ENCODE results near the gene MRAS. TPM values are rescaled to one million over a fixed set of nuclear protein-coding genes. Genes with fewer than 3 reads are reported as not detected.

The MRAS gene
- total and polyA plus RNA-seq, 2 of the 4 experiments (the other 2 are of a cell fraction) = 59.3 to 60.6 TPM

DNA sequence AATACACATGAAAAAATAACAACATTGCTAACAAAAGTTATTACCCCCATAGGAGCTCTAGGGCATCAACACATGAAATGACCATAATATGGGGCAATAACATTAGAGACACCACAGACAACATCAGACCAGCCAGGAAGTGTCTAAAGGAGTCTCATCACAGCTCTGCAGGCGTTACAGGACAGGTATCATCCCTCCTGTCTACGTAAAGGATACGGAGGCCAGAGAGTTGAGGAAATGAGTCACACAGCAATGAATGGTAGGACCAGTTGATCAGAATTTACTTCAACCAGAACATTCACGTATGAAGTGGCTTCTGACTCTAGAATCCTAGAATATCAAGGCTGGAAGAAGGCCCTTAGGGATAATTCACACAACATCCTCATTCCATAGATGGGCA lies 20.5 kb upstream of the MRAS start:
- Histone ChIP-seq H2AK5ac (ENCODE audit: low read depth, low read length) (no peak overlapping the region), H3K9me1 (ENCODE audit: insufficient read depth, low read length) (no peaks in the 10 kb centered on the region), H3K9ac (ENCODE audit: low read depth, low read length) (no peak overlapping the region), H2BK20ac (ENCODE audit: low read depth, low read length) (no peak overlapping the region), H4K91ac (ENCODE audit: insufficient read depth, low read depth, low read length) (no peak overlapping the region), H3K9me3 (ENCODE audit: control insufficient read depth, insufficient read depth, low read length) (no peaks in the 10 kb centered on the region), H4K20me1 (ENCODE audit: insufficient read depth, low read length) (no peaks in the 10 kb centered on the region), H4K8ac (ENCODE audit: low read depth in 2 of 2, low read length in 2 of 2) (no peak overlapping the region), H3K14ac (replicated peaks; ENCODE audit: low read depth, low read length) (no peak overlapping the region), H3K56ac (ENCODE audit: extremely low read depth, insufficient read depth, low read length) (no peak overlapping the region), H3K79me1 (ENCODE audit: low read depth in 1 of 2, low read length in 2 of 2) (no peaks in the 10 kb centered on the region), H2AK9ac (replicated peaks; ENCODE audit: low read depth, low read length, poor library complexity) (no peak overlapping the region), H3K4ac (ENCODE audit: low read depth, low read length) (no peak overlapping the region), H3K18ac (ENCODE audit: low read depth, low read length) (no peak overlapping the region), H4K5ac (ENCODE audit: low read depth, low read length) (no peak overlapping the region), H3K27me3 (ENCODE audit: control insufficient read depth, insufficient read depth, low read length) (peaks cover 12% of the 10 kb centered on the region), H2BK15ac (ENCODE audit: low read depth, low read length) (no peak overlapping the region), H3K23ac (ENCODE audit: low read depth, low read length) (no peak overlapping the region), H2AFZ (replicated peaks; ENCODE audit: low read length, poor library complexity) (no peak overlapping the region), H3K4me3 (ENCODE audit: insufficient read depth, low read depth, low read length) (no peak overlapping the region), H3K36me3 (ENCODE audit: control insufficient read depth, insufficient read depth, low read length) (no peaks in the 10 kb centered on the region), H3K4me1 (ENCODE audit: control insufficient read depth, insufficient read depth, low read length) (no peaks in the 10 kb centered on the region), H2BK120ac (ENCODE audit: low read depth, low read length) (no peak overlapping the region), H3K27ac (ENCODE audit: insufficient read depth, low read length) (no peak overlapping the region), H2BK5ac (ENCODE audit: low read depth, low read length, poor library complexity, severe bottlenecking) (no peak overlapping the region), H3K4me2 (ENCODE audit: low read depth, low read length) (no peak overlapping the region)
- WGBS, 2 experiments (ENCODE audit: extremely low coverage in 2 of 2, insufficient read length in 1 of 2) = no CpG with 5 or more reads among the region's 4 CpGs
- TF ChIP-seq RFX5 (IDR thresholded peaks at IDR 0.05; ENCODE audit: low read depth, low read length) = no peak
- no peak for TF ChIP-seq RAD21 (IDR thresholded peaks at IDR 0.05; ENCODE audit: low read length)
- TF ChIP-seq FOS (IDR thresholded peaks at IDR 0.05; ENCODE audit: low read depth, low read length) = no peak
- TF ChIP-seq USF2 (IDR thresholded peaks at IDR 0.05; ENCODE audit: low read depth, low read length) = no peak
- TF ChIP-seq ELK1 (IDR thresholded peaks at IDR 0.05; ENCODE audit: borderline replicate concordance, low read depth, low read length) = no peak
- no peak for TF ChIP-seq CHD1 (IDR thresholded peaks at IDR 0.05; ENCODE audit: low read depth, low read length)
- TF ChIP-seq CEBPB (IDR thresholded peaks at IDR 0.05; ENCODE audit: low read depth, low read length) = no peak
- TF ChIP-seq MAZ (IDR thresholded peaks at IDR 0.05; ENCODE audit: borderline replicate concordance, low read depth, low read length) = no peak
- no peak for TF ChIP-seq POLR2A (IDR thresholded peaks at IDR 0.05; ENCODE audit: low read depth, low read length)
- TF ChIP-seq SMC3 (IDR thresholded peaks at IDR 0.05; ENCODE audit: low read depth, low read length) = no peak
- no peak for TF ChIP-seq BHLHE40 (IDR thresholded peaks at IDR 0.05; ENCODE audit: low read depth, low read length)
- no peak for TF ChIP-seq MXI1 (IDR thresholded peaks at IDR 0.05; ENCODE audit: borderline replicate concordance, low read depth, low read length)
- no peak for TF ChIP-seq MAFK (IDR thresholded peaks at IDR 0.05; ENCODE audit: low read depth, low read length)
- TF ChIP-seq RCOR1 (IDR thresholded peaks at IDR 0.05; ENCODE audit: insufficient replicate concordance, low read length) = no peak
- TF ChIP-seq NFE2L2 (IDR thresholded peaks at IDR 0.05; ENCODE audit: low read depth, low read length) = no peak
- TF ChIP-seq, protein P1, sequence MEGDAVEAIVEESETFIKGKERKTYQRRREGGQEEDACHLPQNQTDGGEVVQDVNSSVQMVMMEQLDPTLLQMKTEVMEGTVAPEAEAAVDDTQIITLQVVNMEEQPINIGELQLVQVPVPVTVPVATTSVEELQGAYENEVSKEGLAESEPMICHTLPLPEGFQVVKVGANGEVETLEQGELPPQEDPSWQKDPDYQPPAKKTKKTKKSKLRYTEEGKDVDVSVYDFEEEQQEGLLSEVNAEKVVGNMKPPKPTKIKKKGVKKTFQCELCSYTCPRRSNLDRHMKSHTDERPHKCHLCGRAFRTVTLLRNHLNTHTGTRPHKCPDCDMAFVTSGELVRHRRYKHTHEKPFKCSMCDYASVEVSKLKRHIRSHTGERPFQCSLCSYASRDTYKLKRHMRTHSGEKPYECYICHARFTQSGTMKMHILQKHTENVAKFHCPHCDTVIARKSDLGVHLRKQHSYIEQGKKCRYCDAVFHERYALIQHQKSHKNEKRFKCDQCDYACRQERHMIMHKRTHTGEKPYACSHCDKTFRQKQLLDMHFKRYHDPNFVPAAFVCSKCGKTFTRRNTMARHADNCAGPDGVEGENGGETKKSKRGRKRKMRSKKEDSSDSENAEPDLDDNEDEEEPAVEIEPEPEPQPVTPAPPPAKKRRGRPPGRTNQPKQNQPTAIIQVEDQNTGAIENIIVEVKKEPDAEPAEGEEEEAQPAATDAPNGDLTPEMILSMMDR (conservative IDR thresholded peaks at IDR 0.05; ENCODE audit: low read depth, low read length) = no peak
- ChIA-PET POLR2A (ENCODE audit: unreplicated experiment) (interaction anchor here (0.5 kb wide), 1 partner anchor 22 kb away, joined by 5 read pairs; no protein-coding TSS in a partner anchor), CTCF (interaction anchor here (1.0 to 1.9 kb wide), 2 partner anchors 20 to 22 kb away, joined by 4 to 5 read pairs; partner anchors contain the start of gene MRAS)
- ATAC-seq (ENCODE audit: low read depth) (no peak), DNase-seq (no peak)
- intact Hi-C loops (cut with micrococcal nuclease) = loop anchor here (5.0 kb wide), 1 partner anchor 141 kb away; the partner anchor contains the start of gene ARMC8
- dilution Hi-C loops (cut with HindIII; ENCODE audit: low sequenced_read_pairs, unreplicated experiment) = no loop called here
- no TSS peak for BruUV-seq (replicated peaks)
- in situ Hi-C loops (cut with MboI; ENCODE audit: low sequenced_read_pairs) = no loop called here
